Measurements from ENCODE around the gene CREB5.

The CREB5 gene

DNA sequence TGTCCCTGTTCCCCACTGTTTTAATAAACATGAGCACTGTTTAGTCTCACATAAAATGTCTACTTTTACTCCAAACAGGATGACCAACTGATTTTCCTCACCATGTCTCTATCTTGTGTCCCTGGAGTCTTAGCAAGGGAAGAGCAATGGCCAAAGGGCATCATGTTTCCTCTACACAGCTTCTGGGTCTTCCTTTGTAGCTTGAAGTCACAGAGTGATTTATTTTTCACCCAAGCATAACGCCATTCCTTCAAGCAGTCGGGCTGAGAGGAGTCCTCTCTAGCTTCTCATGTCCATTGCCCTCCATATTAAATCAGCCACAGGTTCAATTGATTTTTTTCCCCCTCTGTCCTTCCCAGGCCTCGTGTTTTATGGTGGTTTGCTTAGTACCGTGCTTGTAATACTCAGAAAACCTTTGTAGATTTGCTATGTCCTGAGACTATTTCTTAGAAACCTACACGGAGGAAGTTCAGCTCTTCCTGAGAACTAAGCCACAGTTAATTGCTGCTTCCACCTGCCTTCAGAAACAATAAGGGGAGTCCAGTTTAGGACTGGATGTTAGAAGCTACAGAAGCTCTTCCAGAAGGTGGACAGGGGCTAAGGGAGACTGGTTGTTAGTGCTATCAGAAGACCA, 178.8 kb downstream of the CREB5 start:
- DNase-seq (ENCODE audit: low spot score), result no peak
- in situ Hi-C loops (cut with MboI; ENCODE audit: low sequenced_read_pairs, unreplicated experiment), result no loop called here
- TF ChIP-seq, protein P1, sequence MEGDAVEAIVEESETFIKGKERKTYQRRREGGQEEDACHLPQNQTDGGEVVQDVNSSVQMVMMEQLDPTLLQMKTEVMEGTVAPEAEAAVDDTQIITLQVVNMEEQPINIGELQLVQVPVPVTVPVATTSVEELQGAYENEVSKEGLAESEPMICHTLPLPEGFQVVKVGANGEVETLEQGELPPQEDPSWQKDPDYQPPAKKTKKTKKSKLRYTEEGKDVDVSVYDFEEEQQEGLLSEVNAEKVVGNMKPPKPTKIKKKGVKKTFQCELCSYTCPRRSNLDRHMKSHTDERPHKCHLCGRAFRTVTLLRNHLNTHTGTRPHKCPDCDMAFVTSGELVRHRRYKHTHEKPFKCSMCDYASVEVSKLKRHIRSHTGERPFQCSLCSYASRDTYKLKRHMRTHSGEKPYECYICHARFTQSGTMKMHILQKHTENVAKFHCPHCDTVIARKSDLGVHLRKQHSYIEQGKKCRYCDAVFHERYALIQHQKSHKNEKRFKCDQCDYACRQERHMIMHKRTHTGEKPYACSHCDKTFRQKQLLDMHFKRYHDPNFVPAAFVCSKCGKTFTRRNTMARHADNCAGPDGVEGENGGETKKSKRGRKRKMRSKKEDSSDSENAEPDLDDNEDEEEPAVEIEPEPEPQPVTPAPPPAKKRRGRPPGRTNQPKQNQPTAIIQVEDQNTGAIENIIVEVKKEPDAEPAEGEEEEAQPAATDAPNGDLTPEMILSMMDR (IDR thresholded peaks at IDR 0.05; ENCODE audit: borderline replicate concordance, control extremely low read depth, extremely low read depth, insufficient read depth, missing control alignments), result no peak

DNA sequence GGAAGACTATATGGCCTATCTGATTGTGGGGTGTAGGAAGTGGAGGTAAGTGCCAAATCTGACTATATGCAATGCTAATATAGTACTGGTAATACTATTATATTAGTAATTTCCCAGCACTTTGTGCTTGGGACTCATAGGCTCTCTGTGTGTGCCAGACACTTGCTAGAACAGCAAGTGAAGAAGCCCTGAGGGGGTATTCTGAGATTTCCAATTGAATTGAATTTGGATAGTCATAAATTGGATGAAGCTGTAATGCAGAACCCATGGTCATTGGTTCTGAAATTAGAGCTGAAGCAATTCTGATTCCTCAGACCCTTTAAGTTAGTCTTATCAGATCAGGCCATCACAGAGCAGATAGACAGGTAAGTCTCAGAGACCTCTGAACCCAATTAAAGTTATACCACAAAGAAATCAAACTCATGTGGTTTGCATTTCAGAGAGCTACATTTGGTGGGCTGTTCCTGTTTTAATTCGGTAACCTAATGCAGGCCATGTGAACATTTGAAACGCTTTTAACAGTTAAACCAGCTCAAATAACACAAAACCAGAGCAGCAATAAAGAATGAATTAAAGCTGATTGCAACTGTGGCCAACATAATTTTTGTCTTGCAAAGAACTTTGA, 179.5 kb downstream of the CREB5 start:
- in situ Hi-C loops (cut with MboI; ENCODE audit: low sequenced_read_pairs, unreplicated experiment), result no loop called here
- DNase-seq (ENCODE audit: low spot score), result no peak
- TF ChIP-seq, protein P1 (IDR thresholded peaks at IDR 0.05; ENCODE audit: borderline replicate concordance, control extremely low read depth, extremely low read depth, insufficient read depth, missing control alignments), result no peak

GRCh38 chr7:28592861-28593260, 180.5 kb downstream of the CREB5 start:
- DNase-seq (ENCODE audit: low spot score), result no peak
- in situ Hi-C loops (cut with MboI; ENCODE audit: low sequenced_read_pairs, unreplicated experiment), result no loop called here
- TF ChIP-seq, protein P1 (IDR thresholded peaks at IDR 0.05; ENCODE audit: borderline replicate concordance, control extremely low read depth, extremely low read depth, insufficient read depth, missing control alignments), result no peak

DNA sequence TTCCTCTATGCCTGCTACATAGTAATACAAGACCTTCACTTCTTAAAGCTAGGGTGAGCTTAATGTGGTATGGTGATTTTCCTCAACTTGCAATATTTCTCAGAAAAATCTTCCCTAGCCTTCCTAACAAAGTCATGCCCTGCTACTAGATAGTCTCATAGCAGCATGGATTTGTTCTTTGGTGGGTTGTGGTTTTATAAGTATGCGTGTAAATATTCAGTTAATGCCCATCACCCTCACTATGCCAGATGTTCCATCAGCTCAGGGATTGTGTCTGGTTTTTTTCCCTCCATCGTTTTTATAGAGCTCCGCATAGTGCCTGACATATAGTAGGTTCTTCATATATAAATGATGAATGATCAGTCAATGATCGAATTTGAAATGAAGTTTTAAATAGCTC, 182.8 kb downstream of the CREB5 start:
- in situ Hi-C loops (cut with MboI; ENCODE audit: low sequenced_read_pairs, unreplicated experiment), result no loop called here
- TF ChIP-seq, protein P1 (IDR thresholded peaks at IDR 0.05; ENCODE audit: borderline replicate concordance, control extremely low read depth, extremely low read depth, insufficient read depth, missing control alignments), result no peak
- no peak for DNase-seq (ENCODE audit: low spot score)

GRCh38 chr7:28595801-28596200, 183.5 kb downstream of the CREB5 start:
- no peak for DNase-seq (ENCODE audit: low spot score)
- in situ Hi-C loops (cut with MboI; ENCODE audit: low sequenced_read_pairs, unreplicated experiment), result no loop called here
- TF ChIP-seq, protein P1 (IDR thresholded peaks at IDR 0.05; ENCODE audit: borderline replicate concordance, control extremely low read depth, extremely low read depth, insufficient read depth, missing control alignments), result no peak

- DNase-seq (ENCODE audit: low spot score), result no peak
- in situ Hi-C loops (cut with MboI; ENCODE audit: low sequenced_read_pairs, unreplicated experiment), result no loop called here
- TF ChIP-seq, protein P1 (IDR thresholded peaks at IDR 0.05; ENCODE audit: borderline replicate concordance, control extremely low read depth, extremely low read depth, insufficient read depth, missing control alignments), result no peak
Observed at GRCh38 chr7:28596245-28596935, 184.1 kb downstream of the CREB5 start.
